ENCODE results near the gene FMN2.

FMN2 gene

GRCh38 chr1:240092301-240093119 lies 827 bp downstream of the FMN2 start:
- Histone ChIP-seq H3K27me3 (ENCODE audit: insufficient read depth, low read length) (peaks cover 32% of the 10 kb centered on the region), H4K91ac (ENCODE audit: low read depth, low read length) (no peak overlapping the region), H3K4ac (ENCODE audit: low read depth, low read length) (no peak overlapping the region), H3K9me3 (ENCODE audit: insufficient read depth, low read depth, low read length) (no peaks in the 10 kb centered on the region), H3K18ac (ENCODE audit: low read length) (no peak overlapping the region), H3K79me1 (ENCODE audit: low read length) (no peaks in the 10 kb centered on the region), H3K36me3 (ENCODE audit: control insufficient read depth in 1 of 2, insufficient read depth in 2 of 2, low read length in 2 of 2) (no peaks in the 10 kb centered on the region), H3K4me2 (ENCODE audit: low read length) (peak overlapping the region; percentile 86), H2BK120ac (ENCODE audit: insufficient read depth, low read length, poor library complexity) (no peak overlapping the region), H2AFZ (ENCODE audit: insufficient read depth, low read length, poor library complexity) (no peak overlapping the region), H4K8ac (ENCODE audit: low read depth, low read length) (no peak overlapping the region), H3K4me3 (ENCODE audit: low read depth, low read length) (peak overlapping the region; percentile 32), H4K12ac (ENCODE audit: low read depth, low read length) (no peak overlapping the region), H2BK5ac (ENCODE audit: low read depth, low read length, poor library complexity) (no peak overlapping the region), H3K23ac (ENCODE audit: low read length) (no peak overlapping the region), H3K14ac (ENCODE audit: low read length) (no peak overlapping the region), H2BK12ac (ENCODE audit: low read length) (no peak overlapping the region), H3K79me2 (ENCODE audit: control insufficient read depth, insufficient read depth, low read length, poor library complexity) (no peaks in the 10 kb centered on the region), H3K9ac (ENCODE audit: low read length) (no peak overlapping the region), H2AK5ac (ENCODE audit: low read length) (no peak overlapping the region), H3K4me1 (ENCODE audit: control insufficient read depth in 1 of 2, insufficient read depth in 2 of 2, low read length in 2 of 2) (peaks cover 5 to 17% of the 10 kb centered on the region in 2 experiments), H3K27ac (ENCODE audit: low read depth, low read length) (no peak overlapping the region)
- no peak for DNase-seq
- no CpG with 5 or more reads among the region's 70 CpGs for WGBS (ENCODE audit: extremely low coverage, insufficient coverage, insufficient read length)

- no peaks in the 10 kb centered on the region for H3K9me3 ChIP-seq (ENCODE audit: insufficient read depth, low read depth, low read length)
- no peak overlapping the region for H2AFZ ChIP-seq (ENCODE audit: insufficient read depth, low read length, poor library complexity)
- WGBS (ENCODE audit: extremely low coverage, insufficient coverage, insufficient read length): no CpG with 5 or more reads among the region's 65 CpGs
- H2BK12ac ChIP-seq (ENCODE audit: low read length): no peak overlapping the region
- no peak overlapping the region for H4K91ac ChIP-seq (ENCODE audit: low read depth, low read length)
- no peak overlapping the region for H2BK5ac ChIP-seq (ENCODE audit: low read depth, low read length, poor library complexity)
- DNase-seq: no peak
- H3K79me2 ChIP-seq (ENCODE audit: control insufficient read depth, insufficient read depth, low read length, poor library complexity): no peaks in the 10 kb centered on the region
- no peak overlapping the region for H3K4ac ChIP-seq (ENCODE audit: low read depth, low read length)
- H3K79me1 ChIP-seq (ENCODE audit: low read length): no peaks in the 10 kb centered on the region
- no peaks in the 10 kb centered on the region for H3K36me3 ChIP-seq (ENCODE audit: control insufficient read depth in 1 of 2, insufficient read depth in 2 of 2, low read length in 2 of 2)
- H3K9ac ChIP-seq (ENCODE audit: low read length): no peak overlapping the region
- peak overlapping the region; percentile 86 for H3K4me2 ChIP-seq (ENCODE audit: low read length)
- no peak overlapping the region for H4K12ac ChIP-seq (ENCODE audit: low read depth, low read length)
- no peak overlapping the region for H2AK5ac ChIP-seq (ENCODE audit: low read length)
- H3K27me3 ChIP-seq (ENCODE audit: insufficient read depth, low read length): peaks cover 32% of the 10 kb centered on the region
- H3K27ac ChIP-seq (ENCODE audit: low read depth, low read length): no peak overlapping the region
- no peak overlapping the region for H3K4me3 ChIP-seq (ENCODE audit: low read depth, low read length)
- no peak overlapping the region for H2BK120ac ChIP-seq (ENCODE audit: insufficient read depth, low read length, poor library complexity)
- H4K8ac ChIP-seq (ENCODE audit: low read depth, low read length): no peak overlapping the region
- peaks cover 5 to 17% of the 10 kb centered on the region in 2 experiments for H3K4me1 ChIP-seq (ENCODE audit: control insufficient read depth in 1 of 2, insufficient read depth in 2 of 2, low read length in 2 of 2)
- H3K23ac ChIP-seq (ENCODE audit: low read length): no peak overlapping the region
- H3K18ac ChIP-seq (ENCODE audit: low read length): no peak overlapping the region
- no peak overlapping the region for H3K14ac ChIP-seq (ENCODE audit: low read length)
Measured at GRCh38 chr1:240093120-240093961, 1.7 kb downstream of the FMN2 start.

GRCh38 chr1:240094041-240094722 lies 2.5 kb downstream of the FMN2 start:
- WGBS (ENCODE audit: extremely low coverage, insufficient coverage, insufficient read length): no CpG with 5 or more reads among the region's 14 CpGs

GRCh38 chr1:240096974-240097373 lies 5.3 kb downstream of the FMN2 start:
- Histone ChIP-seq H3K79me1 (ENCODE audit: low read length) (no peaks in the 10 kb centered on the region), H4K8ac (ENCODE audit: low read depth, low read length) (no peak overlapping the region), H2AFZ (ENCODE audit: insufficient read depth, low read length, poor library complexity) (no peak overlapping the region), H3K36me3 (ENCODE audit: control insufficient read depth in 1 of 2, insufficient read depth in 2 of 2, low read length in 2 of 2) (no peaks in the 10 kb centered on the region), H3K4me3 (ENCODE audit: low read depth, low read length) (no peak overlapping the region), H2BK120ac (ENCODE audit: insufficient read depth, low read length, poor library complexity) (no peak overlapping the region), H3K14ac (ENCODE audit: low read length) (no peak overlapping the region), H3K27me3 (ENCODE audit: insufficient read depth, low read length) (peaks cover 20% of the 10 kb centered on the region), H4K12ac (ENCODE audit: low read depth, low read length) (no peak overlapping the region), H3K23ac (ENCODE audit: low read length) (no peak overlapping the region), H3K9ac (ENCODE audit: low read length) (no peak overlapping the region), H2BK12ac (ENCODE audit: low read length) (no peak overlapping the region), H4K91ac (ENCODE audit: low read depth, low read length) (no peak overlapping the region), H3K4ac (ENCODE audit: low read depth, low read length) (no peak overlapping the region), H2BK5ac (ENCODE audit: low read depth, low read length, poor library complexity) (no peak overlapping the region), H3K27ac (ENCODE audit: low read depth, low read length) (no peak overlapping the region), H3K79me2 (ENCODE audit: control insufficient read depth, insufficient read depth, low read length, poor library complexity) (no peaks in the 10 kb centered on the region), H3K18ac (ENCODE audit: low read length) (no peak overlapping the region), H3K4me1 (ENCODE audit: control insufficient read depth in 1 of 2, insufficient read depth in 2 of 2, low read length in 2 of 2) (peaks cover 5 to 14% of the 10 kb centered on the region in 2 experiments), H3K9me3 (ENCODE audit: insufficient read depth, low read depth, low read length) (no peaks in the 10 kb centered on the region), H2AK5ac (ENCODE audit: low read length) (no peak overlapping the region), H3K4me2 (ENCODE audit: low read length) (no peak overlapping the region)
- WGBS (ENCODE audit: extremely low coverage, insufficient coverage, insufficient read length): no CpG with 5 or more reads among the region's 4 CpGs
- DNase-seq: no peak

More at GRCh38 chr1:240094041-240094722, 2.5 kb downstream of the FMN2 start:
- no peak overlapping the region for H3K27ac ChIP-seq (ENCODE audit: low read depth, low read length)
- no peak overlapping the region for H3K14ac ChIP-seq (ENCODE audit: low read length)
- no peak overlapping the region for H4K12ac ChIP-seq (ENCODE audit: low read depth, low read length)
- H3K79me1 ChIP-seq (ENCODE audit: low read length): no peaks in the 10 kb centered on the region
- H2BK5ac ChIP-seq (ENCODE audit: low read depth, low read length, poor library complexity): no peak overlapping the region
- no peak overlapping the region for H3K4me2 ChIP-seq (ENCODE audit: low read length)
- H3K4ac ChIP-seq (ENCODE audit: low read depth, low read length): no peak overlapping the region
- no peak overlapping the region for H3K4me3 ChIP-seq (ENCODE audit: low read depth, low read length)
- peaks cover 32% of the 10 kb centered on the region for H3K27me3 ChIP-seq (ENCODE audit: insufficient read depth, low read length)
- no peak overlapping the region for H2BK120ac ChIP-seq (ENCODE audit: insufficient read depth, low read length, poor library complexity)
- peaks cover 5 to 17% of the 10 kb centered on the region in 2 experiments for H3K4me1 ChIP-seq (ENCODE audit: control insufficient read depth in 1 of 2, insufficient read depth in 2 of 2, low read length in 2 of 2)
- H3K23ac ChIP-seq (ENCODE audit: low read length): no peak overlapping the region
- H4K91ac ChIP-seq (ENCODE audit: low read depth, low read length): no peak overlapping the region
- no peak overlapping the region for H2AFZ ChIP-seq (ENCODE audit: insufficient read depth, low read length, poor library complexity)
- H3K9me3 ChIP-seq (ENCODE audit: insufficient read depth, low read depth, low read length): no peaks in the 10 kb centered on the region
- no peak overlapping the region for H2BK12ac ChIP-seq (ENCODE audit: low read length)
- no peaks in the 10 kb centered on the region for H3K36me3 ChIP-seq (ENCODE audit: control insufficient read depth in 1 of 2, insufficient read depth in 2 of 2, low read length in 2 of 2)
- no peaks in the 10 kb centered on the region for H3K79me2 ChIP-seq (ENCODE audit: control insufficient read depth, insufficient read depth, low read length, poor library complexity)
- no peak overlapping the region for H4K8ac ChIP-seq (ENCODE audit: low read depth, low read length)
- DNase-seq: no peak
- no peak overlapping the region for H3K9ac ChIP-seq (ENCODE audit: low read length)
- H3K18ac ChIP-seq (ENCODE audit: low read length): no peak overlapping the region
- no peak overlapping the region for H2AK5ac ChIP-seq (ENCODE audit: low read length)

Measured in trophoblast cell (in vitro differentiated cells and primary cell).